HepG2 (cell line): ENCODE results near the gene CENPB. TPM values are rescaled to one million over a fixed set of nuclear protein-coding genes. Genes with fewer than 3 reads are reported as not detected.
A peak's percentile ranks its signal among the peaks of the same experiment; 100 is the strongest.

ENCODE experiments used
- CAMTA2 ChIP-seq: sonication (generic); formaldehyde crosslinking; IDR thresholded peaks from 2 replicates; pipeline ENCODE4 v1.4.0; 2020; ENCODE audit warnings: mild to moderate bottlenecking, missing genetic modification reagents, borderline replicate concordance
- CCDC6 ChIP-seq: sonication (generic); formaldehyde crosslinking; IDR thresholded peaks from 2 replicates; pipeline ENCODE4 v1.8.1; 2022; ENCODE audit warnings: mild to moderate bottlenecking, missing genetic modification reagents, moderate library complexity
- HBP1 ChIP-seq: IDR thresholded peaks from 2 replicates; pipeline ENCODE4 v1.6.1; 2016; ENCODE audit warnings: low read depth, control low read depth
- HMG20A ChIP-seq: IDR thresholded peaks from 2 replicates; pipeline ENCODE4 v1.6.1; 2016; ENCODE audit warnings: borderline replicate concordance
- HNF4G ChIP-seq, 2 experiments: sonication (generic) in 1 of 2; formaldehyde crosslinking in 1 of 2; IDR thresholded peaks; 2 replicates each; pipeline versions ENCODE4 v1.4.0 to v1.6.1; 2011 to 2020; ENCODE audit warnings: borderline replicate concordance in 2 of 2, low read depth in 2 of 2, mild to moderate bottlenecking in 2 of 2, low read length in 1 of 2, missing genetic modification reagents in 1 of 2, moderate library complexity in 1 of 2
- HNRNPH1 ChIP-seq: fragments of 200-400 bp; formaldehyde crosslinking; optimal IDR thresholded peaks from 2 replicates; pipeline ENCODE3; 2017; ENCODE audit warnings: mild to moderate bottlenecking, low read depth, low read length
- HNRNPLL ChIP-seq: fragments of 200-400 bp; formaldehyde crosslinking; IDR thresholded peaks from 2 replicates; pipeline ENCODE4 v1.6.1; 2017; ENCODE audit warnings: mild to moderate bottlenecking, low read depth, low read length; ENCODE audit not compliant: poor library complexity, severe bottlenecking
- JUND ChIP-seq: sonication (generic); formaldehyde crosslinking; IDR thresholded peaks from 2 replicates; pipeline ENCODE4 v1.8.0; 2022; ENCODE audit warnings: mild to moderate bottlenecking, missing genetic modification reagents
- NR2F6 ChIP-seq, 2 experiments: IDR thresholded peaks; 2 replicates each; pipeline ENCODE4 v1.6.1; 2016; ENCODE audit warnings: antibody characterized with exemption in 1 of 2, mild to moderate bottlenecking in 1 of 2
- POLR2AphosphoS2 ChIP-seq: IDR thresholded peaks from 2 replicates; pipeline ENCODE4 v1.6.1; 2011; ENCODE audit warnings: low read depth, low read length, improper control_type of control experiment
- RAD51 ChIP-seq: fragments of 450-650 bp; IDR thresholded peaks from 2 replicates; pipeline ENCODE4 v1.6.1; 2016; ENCODE audit warnings: borderline replicate concordance
- SMARCE1 ChIP-seq: fragments of 450-650 bp; IDR thresholded peaks from 2 replicates; pipeline ENCODE4 v1.6.1; 2017; ENCODE audit warnings: borderline replicate concordance
- SMYD3 ChIP-seq: sonication (generic); formaldehyde crosslinking; IDR thresholded peaks from 2 replicates; pipeline ENCODE4 v1.8.1; 2023; ENCODE audit warnings: mild to moderate bottlenecking, missing genetic modification reagents
- TAF15 ChIP-seq: fragments of 200-400 bp; formaldehyde crosslinking; IDR thresholded peaks from one replicate; pipeline ENCODE4 v1.6.1; 2018; ENCODE audit warnings: mild to moderate bottlenecking, low read depth, low read length; ENCODE audit not compliant: poor library complexity, severe bottlenecking
- U2AF1 ChIP-seq: fragments of 200-400 bp; formaldehyde crosslinking; optimal IDR thresholded peaks from 2 replicates; pipeline ENCODE3; 2017; ENCODE audit warnings: mild to moderate bottlenecking, low read depth, low read length
- YEATS4 ChIP-seq: sonication (generic); formaldehyde crosslinking; IDR thresholded peaks from 2 replicates; pipeline ENCODE4 v1.4.0; 2020; ENCODE audit warnings: missing genetic modification reagents, borderline replicate concordance
- ZFAT ChIP-seq: sonication (generic); formaldehyde crosslinking; conservative IDR thresholded peaks from 2 replicates; pipeline ENCODE4 v1.8.1; 2023; ENCODE audit warnings: missing genetic modification reagents, inconsistent platforms
- ZNF335 ChIP-seq: sonication (generic); formaldehyde crosslinking; IDR thresholded peaks from 2 replicates; pipeline ENCODE4 v1.4.0; 2020; ENCODE audit warnings: missing genetic modification reagents
- ZNF562 ChIP-seq: sonication (generic); formaldehyde crosslinking; IDR thresholded peaks from 2 replicates; pipeline ENCODE4 v1.8.0; 2022; ENCODE audit warnings: missing genetic modification reagents, borderline replicate concordance
- ZNF589 ChIP-seq: sonication (generic); formaldehyde crosslinking; conservative IDR thresholded peaks from 2 replicates; pipeline ENCODE4 v1.8.0; 2022; ENCODE audit warnings: mild to moderate bottlenecking, moderate library complexity, missing genetic modification reagents
- ZNF710 ChIP-seq: sonication (generic); formaldehyde crosslinking; IDR thresholded peaks from 2 replicates; pipeline ENCODE4 v1.5.0; 2020; ENCODE audit warnings: mild to moderate bottlenecking, missing genetic modification reagents, borderline replicate concordance
- polyA plus RNA-seq, 8 experiments: library from polyadenylated mRNA; depleted of rRNA in 3 of 8; stranded (reverse) in 7 of 8; unstranded in 1 of 8; fragments of >200 nt; fragmentation: Illumina TruSeq in 4 of 8; extraction: Trizol in 4 of 8; gene quantifications; 2 replicates each; pipeline versions ENCODE4 v1.2.1 to v1.2.3, GENCODE V29; 2011 to 2016; ENCODE audit warnings: low read depth in 4 of 8, missing spikeins in 1 of 8, mixed read lengths in 1 of 8; ENCODE audit not compliant: insufficient read depth in 1 of 8
- total RNA-seq, 5 experiments: library from RNA; depleted of rRNA; stranded (reverse); fragments of >200 nt; fragmentation: Illumina TruSeq; extraction: Trizol; gene quantifications; 2 replicates each; pipeline ENCODE4 v1.2.3, GENCODE V29; 2016; ENCODE audit warnings: low read depth in 1 of 5
- TF ChIP-seq, protein P1 (sequence below): sonication (generic); formaldehyde crosslinking; IDR thresholded peaks from 2 replicates; pipeline ENCODE4 v1.5.1; 2020; ENCODE audit warnings: mild to moderate bottlenecking, missing genetic modification reagents, moderate library complexity

Gene CENPB
- total and polyA plus RNA-seq, 2 of the 13 experiments (the other 11 are each of a cell fraction or from before 2014, with no cell fraction given), result 10.4 to 54.5 TPM

DNA sequence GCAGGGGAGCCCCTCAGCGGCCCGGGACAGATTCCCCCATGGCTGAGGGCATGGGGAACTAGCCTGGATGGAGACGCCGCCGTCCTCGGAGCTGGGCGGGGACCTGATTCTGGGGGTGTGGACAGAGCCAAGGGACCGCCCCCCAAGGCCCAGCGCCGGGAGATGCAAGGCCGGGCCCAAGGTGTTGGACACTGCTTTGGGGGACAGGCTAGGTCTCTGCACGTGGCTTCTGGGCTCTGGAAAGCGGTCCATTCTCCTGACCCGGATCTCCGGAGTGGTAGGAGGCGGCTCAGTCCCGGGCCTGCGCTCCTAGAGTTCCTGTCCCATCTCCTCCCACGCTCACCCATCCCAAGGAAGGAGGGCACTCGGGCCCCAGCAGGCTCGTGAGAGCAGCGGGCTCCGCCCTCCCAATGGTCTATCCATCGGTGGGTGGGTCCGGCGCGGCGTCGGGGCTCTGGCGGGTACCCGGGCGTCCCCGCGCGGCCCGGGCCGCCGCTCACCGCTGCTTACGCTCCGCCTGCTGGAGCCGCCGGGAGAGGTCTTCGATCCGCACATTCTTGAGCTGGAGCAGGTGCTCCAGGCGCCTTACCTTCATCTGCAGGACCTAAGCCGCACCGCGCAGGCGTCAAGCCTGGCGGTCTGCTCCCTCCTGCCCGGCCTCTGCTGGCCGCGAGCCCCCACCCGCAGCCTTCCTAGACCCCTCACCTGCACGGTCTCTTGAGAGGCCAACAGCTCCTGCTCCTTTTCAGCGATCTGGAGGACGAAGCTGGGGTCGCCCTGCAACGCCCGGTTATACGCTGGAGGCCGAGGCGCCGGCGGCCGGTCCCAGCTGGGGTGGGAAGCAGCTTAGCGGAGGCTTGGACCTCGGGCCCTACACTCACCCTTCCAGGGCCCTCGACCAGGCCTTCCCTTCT, 8.6 kb downstream of the CENPB start (continued):
- TF ChIP-seq ZNF710 (CRISPR knock-in tag) (0 out of 2 replicates have a peak, but pooled peaks have one; percentile 14), YEATS4 (CRISPR knock-in tag) (no peak; the same call in 1 of the 2 replicates), TAF15 (no peak), ZNF562 (CRISPR knock-in tag) (no peak), ZNF589 (CRISPR knock-in tag) (no peak), ZNF335 (CRISPR knock-in tag) (no peak), SMARCE1 (no peak), RAD51 (no peak), HNF4G (IDR thresholded peaks at IDR 0.05; ENCODE audit: borderline replicate concordance, low read depth, low read length) (no peak), HNF4G (CRISPR knock-in tag; IDR thresholded peaks at IDR 0.05; ENCODE audit: borderline replicate concordance, low read depth) (no peak), HNRNPH1 (no peak), HBP1 (no peak), ZFAT (CRISPR knock-in tag) (no peak), HNRNPLL (peak; percentile 92), NR2F6 (IDR thresholded peaks at IDR 0.05) (no peak), NR2F6 (CRISPR knock-in tag; IDR thresholded peaks at IDR 0.05) (no peak), JUND (CRISPR knock-in tag) (no peak), SMYD3 (CRISPR knock-in tag) (no peak), POLR2AphosphoS2 (no peak), CAMTA2 (CRISPR knock-in tag) (no peak), CCDC6 (CRISPR knock-in tag) (no peak), HMG20A (CRISPR knock-in tag) (no peak), U2AF1 (no peak)
- TF ChIP-seq, protein P1, sequence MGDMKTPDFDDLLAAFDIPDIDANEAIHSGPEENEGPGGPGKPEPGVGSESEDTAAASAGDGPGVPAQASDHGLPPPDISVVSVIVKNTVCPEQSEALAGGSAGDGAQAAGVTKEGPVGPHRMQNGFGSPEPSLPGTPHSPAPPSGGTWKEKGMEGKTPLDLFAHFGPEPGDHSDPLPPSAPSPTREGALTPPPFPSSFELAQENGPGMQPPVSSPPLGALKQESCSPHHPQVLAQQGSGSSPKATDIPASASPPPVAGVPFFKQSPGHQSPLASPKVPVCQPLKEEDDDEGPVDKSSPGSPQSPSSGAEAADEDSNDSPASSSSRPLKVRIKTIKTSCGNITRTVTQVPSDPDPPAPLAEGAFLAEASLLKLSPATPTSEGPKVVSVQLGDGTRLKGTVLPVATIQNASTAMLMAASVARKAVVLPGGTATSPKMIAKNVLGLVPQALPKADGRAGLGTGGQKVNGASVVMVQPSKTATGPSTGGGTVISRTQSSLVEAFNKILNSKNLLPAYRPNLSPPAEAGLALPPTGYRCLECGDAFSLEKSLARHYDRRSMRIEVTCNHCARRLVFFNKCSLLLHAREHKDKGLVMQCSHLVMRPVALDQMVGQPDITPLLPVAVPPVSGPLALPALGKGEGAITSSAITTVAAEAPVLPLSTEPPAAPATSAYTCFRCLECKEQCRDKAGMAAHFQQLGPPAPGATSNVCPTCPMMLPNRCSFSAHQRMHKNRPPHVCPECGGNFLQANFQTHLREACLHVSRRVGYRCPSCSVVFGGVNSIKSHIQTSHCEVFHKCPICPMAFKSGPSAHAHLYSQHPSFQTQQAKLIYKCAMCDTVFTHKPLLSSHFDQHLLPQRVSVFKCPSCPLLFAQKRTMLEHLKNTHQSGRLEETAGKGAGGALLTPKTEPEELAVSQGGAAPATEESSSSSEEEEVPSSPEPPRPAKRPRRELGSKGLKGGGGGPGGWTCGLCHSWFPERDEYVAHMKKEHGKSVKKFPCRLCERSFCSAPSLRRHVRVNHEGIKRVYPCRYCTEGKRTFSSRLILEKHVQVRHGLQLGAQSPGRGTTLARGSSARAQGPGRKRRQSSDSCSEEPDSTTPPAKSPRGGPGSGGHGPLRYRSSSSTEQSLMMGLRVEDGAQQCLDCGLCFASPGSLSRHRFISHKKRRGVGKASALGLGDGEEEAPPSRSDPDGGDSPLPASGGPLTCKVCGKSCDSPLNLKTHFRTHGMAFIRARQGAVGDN (CRISPR knock-in tag), result peak; percentile 93
